ENCODE measurements around the gene LCLAT1.

The LCLAT1 gene

DNA sequence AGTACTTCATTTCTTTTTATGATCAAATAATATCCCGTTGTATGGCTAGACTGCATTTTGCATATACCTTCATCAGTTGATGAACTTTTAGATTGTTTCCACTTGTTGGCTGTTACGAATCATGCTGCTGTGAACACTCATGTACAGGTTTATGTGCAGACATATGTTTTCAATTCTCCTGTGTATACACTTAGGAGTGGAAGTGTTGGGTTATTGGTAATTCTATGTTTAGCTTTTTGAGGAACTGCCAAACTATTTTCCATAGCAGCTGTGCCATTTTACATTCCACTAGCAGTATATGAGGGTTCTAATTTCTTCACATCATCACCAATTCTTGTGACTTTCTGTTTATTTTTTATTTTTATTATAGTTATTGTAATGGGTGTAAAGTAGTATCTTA is 32.1 kb upstream of the LCLAT1 start:
- no peak overlapping the region for H3K4me3 ChIP-seq (ENCODE audit: low read depth, low read length, poor library complexity, severe bottlenecking)
- H4K20me1 ChIP-seq (ENCODE audit: insufficient read depth, low read length) = no peaks in the 10 kb centered on the region
- no peak overlapping the region for H2AFZ ChIP-seq (ENCODE audit: low read length)
- H3K9ac ChIP-seq (ENCODE audit: low read length) = no peak overlapping the region
- H3F3A ChIP-seq (ENCODE audit: insufficient read depth, low read length) = no peaks in the 10 kb centered on the region
- no peaks in the 10 kb centered on the region for H3K27me3 ChIP-seq (ENCODE audit: insufficient read depth, low read length)
- no peak overlapping the region for H3K4me2 ChIP-seq (ENCODE audit: low read length)
- H3K4me1 ChIP-seq (ENCODE audit: insufficient read depth, low read length, severe bottlenecking) = no peaks in the 10 kb centered on the region
- H3K9me3 ChIP-seq (ENCODE audit: low read length) = no peaks in the 10 kb centered on the region
- H3K9me2 ChIP-seq (ENCODE audit: low read depth, low read length) = no peaks in the 10 kb centered on the region
- no peaks in the 10 kb centered on the region for H3K79me2 ChIP-seq (ENCODE audit: insufficient read depth, low read length)
- TF ChIP-seq EZH2 (IDR thresholded peaks at IDR 0.05; ENCODE audit: borderline replicate concordance, low read length) = no peak
- TF ChIP-seq, protein P1, sequence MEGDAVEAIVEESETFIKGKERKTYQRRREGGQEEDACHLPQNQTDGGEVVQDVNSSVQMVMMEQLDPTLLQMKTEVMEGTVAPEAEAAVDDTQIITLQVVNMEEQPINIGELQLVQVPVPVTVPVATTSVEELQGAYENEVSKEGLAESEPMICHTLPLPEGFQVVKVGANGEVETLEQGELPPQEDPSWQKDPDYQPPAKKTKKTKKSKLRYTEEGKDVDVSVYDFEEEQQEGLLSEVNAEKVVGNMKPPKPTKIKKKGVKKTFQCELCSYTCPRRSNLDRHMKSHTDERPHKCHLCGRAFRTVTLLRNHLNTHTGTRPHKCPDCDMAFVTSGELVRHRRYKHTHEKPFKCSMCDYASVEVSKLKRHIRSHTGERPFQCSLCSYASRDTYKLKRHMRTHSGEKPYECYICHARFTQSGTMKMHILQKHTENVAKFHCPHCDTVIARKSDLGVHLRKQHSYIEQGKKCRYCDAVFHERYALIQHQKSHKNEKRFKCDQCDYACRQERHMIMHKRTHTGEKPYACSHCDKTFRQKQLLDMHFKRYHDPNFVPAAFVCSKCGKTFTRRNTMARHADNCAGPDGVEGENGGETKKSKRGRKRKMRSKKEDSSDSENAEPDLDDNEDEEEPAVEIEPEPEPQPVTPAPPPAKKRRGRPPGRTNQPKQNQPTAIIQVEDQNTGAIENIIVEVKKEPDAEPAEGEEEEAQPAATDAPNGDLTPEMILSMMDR (IDR thresholded peaks at IDR 0.05; ENCODE audit: low read length) = no peak
- H3K27ac ChIP-seq (ENCODE audit: low read depth, low read length, poor library complexity, severe bottlenecking) = no peak overlapping the region
- no peaks in the 10 kb centered on the region for H3K36me3 ChIP-seq (ENCODE audit: insufficient read depth, low read length)

DNA sequence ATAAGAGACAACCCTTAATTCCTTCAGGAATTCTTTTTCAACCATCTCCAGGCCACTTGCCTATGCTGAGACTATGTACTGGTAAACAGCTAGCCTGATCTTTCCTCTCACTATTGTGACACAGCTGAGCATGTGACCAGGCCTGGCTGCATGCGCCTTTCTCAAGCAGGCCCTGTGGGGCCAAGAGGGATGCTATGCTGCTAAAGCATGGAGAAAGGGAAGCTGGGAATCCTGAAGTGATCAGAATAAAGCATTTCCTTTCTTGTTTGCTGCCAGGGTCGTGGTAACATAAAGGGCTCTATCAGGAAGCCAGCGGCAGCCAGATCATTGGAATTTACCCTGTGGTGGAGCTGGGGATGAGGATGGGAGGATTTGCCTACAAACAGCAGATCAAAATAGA is 29.8 kb upstream of the LCLAT1 start:
- no peak for TF ChIP-seq EZH2 (IDR thresholded peaks at IDR 0.05; ENCODE audit: borderline replicate concordance, low read length)
- TF ChIP-seq, protein P1 (IDR thresholded peaks at IDR 0.05; ENCODE audit: low read length) = no peak
- H3K36me3 ChIP-seq (ENCODE audit: insufficient read depth, low read length) = no peaks in the 10 kb centered on the region
- no peaks in the 10 kb centered on the region for H3K4me1 ChIP-seq (ENCODE audit: insufficient read depth, low read length, severe bottlenecking)
- no peaks in the 10 kb centered on the region for H4K20me1 ChIP-seq (ENCODE audit: insufficient read depth, low read length)
- H3K9ac ChIP-seq (ENCODE audit: low read length) = no peak overlapping the region
- no peaks in the 10 kb centered on the region for H3K9me2 ChIP-seq (ENCODE audit: low read depth, low read length)
- no peaks in the 10 kb centered on the region for H3K27me3 ChIP-seq (ENCODE audit: insufficient read depth, low read length)
- H3K27ac ChIP-seq (ENCODE audit: low read depth, low read length, poor library complexity, severe bottlenecking) = no peak overlapping the region
- H3K9me3 ChIP-seq (ENCODE audit: low read length) = no peaks in the 10 kb centered on the region
- no peaks in the 10 kb centered on the region for H3F3A ChIP-seq (ENCODE audit: insufficient read depth, low read length)
- H3K79me2 ChIP-seq (ENCODE audit: insufficient read depth, low read length) = no peaks in the 10 kb centered on the region
- H3K4me3 ChIP-seq (ENCODE audit: low read depth, low read length, poor library complexity, severe bottlenecking) = no peak overlapping the region
- no peak overlapping the region for H2AFZ ChIP-seq (ENCODE audit: low read length)
- H3K4me2 ChIP-seq (ENCODE audit: low read length) = no peak overlapping the region

DNA sequence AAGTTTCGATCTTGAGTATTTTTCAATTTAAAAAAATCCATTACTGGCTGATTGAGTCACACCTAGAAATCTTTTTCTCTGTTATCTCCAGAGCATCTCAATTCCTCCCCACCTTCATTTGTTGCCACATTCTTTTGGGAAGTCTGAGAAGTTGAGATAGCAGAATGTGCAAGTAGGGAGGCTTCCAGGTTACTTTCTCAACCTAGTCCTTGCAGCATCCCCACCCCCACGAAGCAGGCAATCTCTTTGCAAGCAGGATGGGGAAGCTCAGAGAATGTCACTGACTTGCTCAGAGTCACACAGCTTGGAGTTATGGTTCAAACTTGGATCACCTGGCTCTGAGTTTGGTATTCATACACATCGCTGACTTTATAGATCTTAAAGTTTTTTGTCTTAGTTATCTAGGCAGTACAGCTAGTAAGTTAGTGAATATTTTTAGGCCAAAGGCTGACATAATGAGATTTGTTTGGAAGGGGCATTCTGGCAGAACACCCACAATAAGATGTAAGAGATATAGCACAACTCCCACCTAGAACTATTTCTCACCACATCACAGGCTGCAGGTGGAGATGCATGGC is 25.9 kb upstream of the LCLAT1 start:
- Histone ChIP-seq H3K27ac (ENCODE audit: low read depth, low read length, poor library complexity, severe bottlenecking) (no peak overlapping the region), H3K4me2 (ENCODE audit: low read length) (no peak overlapping the region)

More for the DNA sequence above, 25.9 kb upstream of the LCLAT1 start:
- Histone ChIP-seq H3F3A (ENCODE audit: insufficient read depth, low read length) (no peaks in the 10 kb centered on the region), H3K9me2 (ENCODE audit: low read depth, low read length) (no peaks in the 10 kb centered on the region), H3K9me3 (ENCODE audit: low read length) (no peaks in the 10 kb centered on the region), H4K20me1 (ENCODE audit: insufficient read depth, low read length) (no peaks in the 10 kb centered on the region), H3K79me2 (ENCODE audit: insufficient read depth, low read length) (no peaks in the 10 kb centered on the region), H3K27me3 (ENCODE audit: insufficient read depth, low read length) (no peaks in the 10 kb centered on the region; the same call in 1 of the 2 replicates), H3K4me3 (ENCODE audit: low read depth, low read length, poor library complexity, severe bottlenecking) (no peak overlapping the region), H3K9ac (ENCODE audit: low read length) (no peak overlapping the region), H2AFZ (ENCODE audit: low read length) (no peak overlapping the region), H3K36me3 (ENCODE audit: insufficient read depth, low read length) (no peaks in the 10 kb centered on the region), H3K4me1 (ENCODE audit: insufficient read depth, low read length, severe bottlenecking) (no peaks in the 10 kb centered on the region)
- no peak for TF ChIP-seq EZH2 (IDR thresholded peaks at IDR 0.05; ENCODE audit: borderline replicate concordance, low read length)

All from OCI-LY1 (cell line).